Erythroblast (primary cell): ENCODE data around the gene NME2.
"Not testable (repeated sequence)": the region's sequence is repeated elsewhere in the genome, so short reads cannot be mapped to it uniquely, and the experiment has no call there.

Source experiments
- DNase-seq, 2 experiments: peaks; one replicate each; lab custom pipeline; 2025; lab: John Stamatoyannopoulos, UW
- GATA1 ChIP-seq: IDR thresholded peaks from 2 replicates; pipeline ENCODE4 v1.6.1; 2011; ENCODE audit warnings: low read depth, mild to moderate bottlenecking, control low read depth, low read length, moderate library complexity
- POLR2A ChIP-seq: IDR thresholded peaks from 2 replicates; pipeline ENCODE4 v1.6.1; 2011; ENCODE audit warnings: mild to moderate bottlenecking, low read length

The NME2 gene

GRCh38 chr17:51164911-51165679 lies 1.1 kb upstream of the NME2 start:
- no peak for DNase-seq
- TF ChIP-seq GATA1 (no peak), POLR2A (no peak)

GRCh38 chr17:51165680-51166197 lies 472 bp upstream of the NME2 start:
- no peak for DNase-seq
- TF ChIP-seq POLR2A: peak; percentile 27
- TF ChIP-seq GATA1: no peak

DNA sequence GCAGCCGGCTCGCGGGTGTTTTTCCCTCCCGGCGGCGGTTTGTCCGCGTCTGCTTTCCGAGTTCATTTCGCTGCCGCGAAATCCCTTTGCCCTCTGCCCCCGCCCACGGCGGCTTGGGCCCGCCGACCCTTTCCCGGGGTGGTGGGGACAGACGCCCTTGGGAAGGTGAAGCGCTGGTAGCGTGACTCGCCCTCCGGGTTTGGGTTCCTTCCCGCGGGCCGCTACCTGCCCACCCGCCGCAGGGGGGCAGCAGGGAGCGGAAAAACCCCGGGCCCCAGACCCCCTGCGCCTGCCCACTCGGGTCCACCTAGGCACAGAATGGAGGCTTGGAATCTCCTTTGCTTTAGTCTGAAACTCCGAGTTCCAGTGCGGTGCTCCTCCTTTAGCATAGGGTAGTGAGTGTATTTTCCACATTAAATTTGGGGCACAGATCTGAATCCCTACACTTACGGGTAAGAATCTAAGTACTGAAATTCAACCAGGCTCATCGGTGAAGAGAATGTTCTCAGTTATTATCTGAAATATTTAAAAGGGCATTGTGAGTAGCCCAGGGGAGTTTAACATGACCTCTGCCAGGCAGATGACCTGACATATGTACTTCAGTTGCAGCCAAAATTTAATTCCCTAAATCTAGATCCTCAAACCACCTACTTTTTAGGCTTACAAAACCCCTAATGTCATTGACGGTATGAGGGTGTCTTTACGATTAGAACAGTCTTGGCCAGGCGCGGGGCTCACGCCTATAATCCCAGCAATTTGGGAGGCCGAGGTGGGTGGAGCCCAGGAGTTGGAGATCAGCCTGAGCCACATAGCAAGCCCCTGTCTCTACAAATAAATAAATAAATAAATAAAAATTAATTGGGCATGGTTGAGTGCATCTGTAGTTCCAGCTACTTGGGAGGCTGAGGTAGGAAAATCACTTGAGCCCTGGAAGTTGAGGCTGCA lies 1.0 kb downstream of the NME2 start:
- TF ChIP-seq GATA1 (no peak), POLR2A (peak; percentile 15)
- DNase-seq: peak; percentile 56 to 70

DNA sequence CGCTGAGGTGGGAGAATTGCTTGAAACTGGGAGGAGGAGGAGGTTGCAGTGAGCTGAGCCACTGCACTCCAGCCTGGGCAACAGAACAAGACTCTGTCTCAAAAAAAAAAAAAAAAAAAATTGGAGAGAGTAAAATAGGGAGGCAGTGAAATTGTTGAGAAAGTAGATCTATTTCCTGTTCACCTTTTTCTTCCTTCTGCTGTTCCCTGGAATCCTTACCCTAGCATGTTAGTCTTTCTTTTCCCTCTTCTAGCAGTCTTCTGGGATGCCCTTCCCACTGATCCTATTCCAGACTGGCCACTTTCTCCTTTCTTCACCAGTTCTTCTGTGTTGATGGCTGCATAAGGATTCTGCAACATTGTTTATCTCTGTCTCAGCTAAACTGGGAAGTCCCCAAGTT lies 3.1 kb downstream of the NME2 start:
- TF ChIP-seq GATA1 (no peak), POLR2A (no peak)
- no peak for DNase-seq

GRCh38 chr17:51170736-51171135 lies 4.5 kb downstream of the NME2 start:
- TF ChIP-seq GATA1 (no peak), POLR2A (no peak)
- DNase-seq: no peak

GRCh38 chr17:51172030-51172429 lies 5.8 kb downstream of the NME2 start:
- DNase-seq: not testable (repeated sequence)

- no peak for DNase-seq
- no peak for TF ChIP-seq POLR2A
- TF ChIP-seq GATA1: no peak
Observed at GRCh38 chr17:51180486-51180885, 14.3 kb downstream of the NME2 start.

DNA sequence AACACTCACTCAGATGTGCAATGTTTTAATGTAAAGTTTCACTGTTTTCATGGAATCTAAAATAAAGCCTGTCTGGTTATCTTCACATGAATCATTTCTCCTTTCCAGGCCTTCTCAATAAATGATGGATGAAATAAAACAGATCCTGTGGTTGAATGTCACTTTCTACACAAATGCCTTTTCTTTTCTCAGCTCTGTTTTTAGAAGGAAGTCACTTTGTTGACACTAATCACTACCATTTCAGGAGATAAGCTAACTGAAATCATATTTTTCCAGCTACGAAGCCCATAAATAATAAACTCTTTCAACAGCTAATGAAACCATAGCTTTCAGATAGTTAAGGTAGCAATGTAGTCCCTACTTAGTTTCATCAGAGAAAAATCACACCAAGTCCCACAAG lies 17.9 kb downstream of the NME2 start:
- TF ChIP-seq GATA1: no peak
- no peak for TF ChIP-seq POLR2A
- no peak for DNase-seq

DNA sequence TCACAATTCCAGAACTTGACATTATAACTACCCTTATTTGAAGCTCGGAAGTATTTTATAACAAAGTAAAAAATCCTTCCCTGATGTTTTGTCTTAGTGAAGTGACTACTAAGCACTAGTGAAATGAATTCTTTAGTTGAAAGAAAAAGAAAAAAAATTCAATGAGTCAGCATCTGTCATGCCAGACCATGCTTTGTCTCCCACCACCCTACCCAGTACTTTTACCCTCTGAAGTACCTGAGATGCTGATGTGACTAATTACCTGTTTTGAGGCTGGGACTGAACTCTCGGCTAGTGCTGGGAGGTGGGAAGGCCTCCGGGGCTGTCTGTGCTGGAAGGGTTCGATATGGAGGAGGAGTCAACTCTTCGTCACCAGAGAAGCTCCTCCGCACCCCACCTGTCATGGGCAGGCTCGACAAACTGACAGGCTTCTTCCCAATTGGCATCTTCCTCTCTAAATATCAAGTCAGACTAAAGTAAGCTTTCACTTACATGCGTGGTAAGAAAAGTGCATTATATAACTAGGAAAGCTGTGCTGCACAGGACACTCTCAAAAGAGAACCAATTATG lies 19.6 kb downstream of the NME2 start:
- TF ChIP-seq POLR2A (no peak), GATA1 (no peak)

GRCh38 chr17:51188271-51188833 lies 22.1 kb downstream of the NME2 start:
- no peak for TF ChIP-seq GATA1
- TF ChIP-seq POLR2A: no peak
- DNase-seq: no peak

More for the DNA sequence above, 19.6 kb downstream of the NME2 start:
- DNase-seq: no peak

GRCh38 chr17:51189162-51189561 lies 23.0 kb downstream of the NME2 start:
- DNase-seq: no peak
- TF ChIP-seq POLR2A: no peak
- TF ChIP-seq GATA1: no peak

GRCh38 chr17:51189628-51190027 lies 23.4 kb downstream of the NME2 start:
- TF ChIP-seq GATA1 (no peak), POLR2A (no peak)
- DNase-seq: no peak

DNA sequence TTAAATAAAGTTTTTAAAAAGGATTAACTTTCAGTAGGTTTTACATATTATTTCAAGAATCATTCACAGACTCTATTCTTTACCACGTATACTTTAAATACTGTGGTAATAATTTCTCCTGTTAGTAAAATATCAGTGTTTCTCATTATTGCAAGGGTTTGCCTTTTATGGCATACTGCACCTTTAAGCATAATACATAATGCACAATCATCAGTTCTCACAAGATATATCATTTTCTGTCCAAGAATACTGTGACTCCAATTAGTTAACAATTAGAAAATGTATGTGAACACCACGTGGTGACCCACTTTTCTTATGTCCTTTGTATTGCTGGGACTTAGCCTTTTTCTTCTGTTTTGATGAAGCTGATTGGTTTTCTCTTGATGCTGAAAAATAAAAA lies 25.7 kb downstream of the NME2 start:
- no peak for DNase-seq
- no peak for TF ChIP-seq GATA1
- TF ChIP-seq POLR2A: no peak
